CD4-positive, alpha-beta T cell (primary cell): Measurements from ENCODE around the gene CLCA2. TPM values are rescaled to one million over a fixed set of nuclear protein-coding genes. Genes with fewer than 3 reads are reported as not detected.
A peak's percentile ranks its signal among the peaks of the same experiment; 100 is the strongest.

ENCODE experiments used
- ATAC-seq: fragments of 200-7000 bp; cut with Tn5 transposase; one replicate; pipeline ENCODE4 v1.10.0; 2022; ENCODE audit warnings: mild to moderate bottlenecking; ENCODE audit not compliant: poor library complexity
- CTCF ChIA-PET: fragments of 350-600 bp; sonication (Branson Sonifier 250); formaldehyde crosslinking; loops from one replicate; lab custom pipeline; 2021; ENCODE audit warnings: antibody characterized with exemption, inconsistent platforms; lab: Charles Lee
- POLR2A ChIA-PET: fragments of 350-600 bp; sonication (Branson Sonifier 250); formaldehyde crosslinking; loops from one replicate; lab custom pipeline; 2021; ENCODE audit warnings: antibody characterized with exemption, inconsistent platforms; lab: Charles Lee
- DNase-seq, 14 experiments: peaks; one replicate each; pipeline ENCODE4 v3.0.0-alpha.2; 2013 to 2020; ENCODE audit warnings: mixed read lengths in 2 of 14
- H3K27ac ChIP-seq, 2 donors: one replicate each; pipeline versions ENCODE4 v1.5.1 to v1.7.0; 2013; ENCODE audit warnings: low read length in 2 of 2, low read depth in 1 of 2, mild to moderate bottlenecking in 1 of 2
- H3K27me3 ChIP-seq, 2 experiments: 1 replicate in 1 of 2; 2 replicates in 1 of 2; pipeline versions ENCODE4 v1.6.1 to v1.7.0; 2013; ENCODE audit warnings: low read length in 2 of 2, control low read depth in 1 of 2, mild to moderate bottlenecking in 1 of 2, moderate library complexity in 1 of 2; ENCODE audit not compliant: insufficient read depth in 2 of 2, control insufficient read depth in 1 of 2
- H3K36me3 ChIP-seq: one replicate; pipeline ENCODE4 v1.6.1; 2013; ENCODE audit warnings: low read length, control low read depth; ENCODE audit not compliant: insufficient read depth
- H3K4me1 ChIP-seq: one replicate; pipeline ENCODE4 v1.6.1; 2013; ENCODE audit warnings: low read length, control low read depth; ENCODE audit not compliant: insufficient read depth
- H3K4me3 ChIP-seq: one replicate; pipeline ENCODE4 v1.5.1; 2013; ENCODE audit warnings: mild to moderate bottlenecking, low read length, moderate library complexity
- H3K9me3 ChIP-seq, 2 experiments: 1 replicate in 1 of 2; 2 replicates in 1 of 2; pipeline versions ENCODE4 v1.6.1 to v1.7.0; 2013; ENCODE audit warnings: low read length in 2 of 2, mild to moderate bottlenecking in 2 of 2, control low read depth in 1 of 2, moderate library complexity in 1 of 2; ENCODE audit not compliant: control insufficient read depth in 1 of 2, insufficient read depth in 1 of 2
- H3K27ac Mint-ChIP-seq: one replicate; pipeline ENCODE4 v1.8.0; 2020; ENCODE audit warnings: mixed read lengths
- H3K27me3 Mint-ChIP-seq: one replicate; pipeline ENCODE4 v1.8.0; 2021; ENCODE audit warnings: mixed read lengths
- H3K36me3 Mint-ChIP-seq: one replicate; pipeline ENCODE4 v1.8.0; 2021; ENCODE audit warnings: low read depth, mixed read lengths
- H3K4me1 Mint-ChIP-seq: one replicate; pipeline ENCODE4 v1.8.0; 2021; ENCODE audit warnings: low read depth, mixed read lengths
- H3K4me3 Mint-ChIP-seq: one replicate; pipeline ENCODE4 v1.8.0; 2020; ENCODE audit warnings: mild to moderate bottlenecking, mixed read lengths
- H3K9me3 Mint-ChIP-seq: one replicate; pipeline ENCODE4 v1.8.0; 2020; ENCODE audit warnings: mixed read lengths
- CTCF ChIP-seq: fragments of 200-600 bp; IDR thresholded peaks from one replicate; pipeline ENCODE4 v1.8.0; 2022; ENCODE audit warnings: antibody characterized with exemption, mild to moderate bottlenecking
- intact Hi-C, 2 experiments: fragments of 100-400 bp; cut with DNase I in 1 of 2; cut with micrococcal nuclease in 1 of 2; formaldehyde crosslinking; loops; one replicate each; pipeline versions ENCODE4 v1.15.1 to v1.9.0; 2023 to 2025; cut with DNase I, micrococcal nuclease
- total RNA-seq, 174 experiments: library from RNA in 2 of 174; stranded (reverse) in 2 of 174; gene quantifications; one replicate each; pipeline ENCODE4 v1.2.3 and lab custom pipeline; 2021 to 2026

CLCA2 gene
- total RNA-seq, 2 experiments from 2014 or later = not detected

- H3K27me3 Mint-ChIP-seq = peaks cover 2% of the 10 kb centered on the region
- TF ChIP-seq CTCF = no peak
- H3K9me3 Mint-ChIP-seq = no peaks in the 10 kb centered on the region
- intact Hi-C loops = no loop called here
- ChIA-PET CTCF (no interaction called here), POLR2A (interaction anchor here (0.7 kb wide), 1 partner anchor 123 kb away, joined by 4 read pairs; no protein-coding TSS in a partner anchor)
- Histone ChIP-seq H3K27me3 (no peaks in the 10 kb centered on the region), H3K4me3 (no peak overlapping the region), H3K27ac (no peak overlapping the region), H3K36me3 (no peaks in the 10 kb centered on the region), H3K4me1 (no peaks in the 10 kb centered on the region), H3K9me3 (no peaks in the 10 kb centered on the region)
- ATAC-seq (no peak), DNase-seq (no peak)
- no peaks in the 10 kb centered on the region for H3K4me1 Mint-ChIP-seq
- no peak overlapping the region for H3K27ac Mint-ChIP-seq
- H3K36me3 Mint-ChIP-seq = no peaks in the 10 kb centered on the region
- no peak overlapping the region for H3K4me3 Mint-ChIP-seq
Observed at GRCh38 chr1:86491171-86491950, 67.4 kb downstream of the CLCA2 start.

GRCh38 chr1:86498281-86498680, 74.3 kb downstream of the CLCA2 start:
- ChIA-PET POLR2A (no interaction called here), CTCF (no interaction called here)
- H3K36me3 ChIP-seq = no peaks in the 10 kb centered on the region
- no peaks in the 10 kb centered on the region for H3K9me3 Mint-ChIP-seq
- H3K27me3 Mint-ChIP-seq = peaks cover 19% of the 10 kb centered on the region
- ATAC-seq (no peak), DNase-seq (no peak)
- intact Hi-C loops = loop anchor here in 1 of 2 experiments (5.0 kb wide), 1 partner anchor 584 kb away; no protein-coding TSS in a partner anchor
- H3K4me3 ChIP-seq = no peak overlapping the region
- H3K4me1 ChIP-seq = no peaks in the 10 kb centered on the region
- H3K27me3 ChIP-seq = peaks cover 0 to 3% of the 10 kb centered on the region in 2 experiments
- no peak overlapping the region for H3K27ac ChIP-seq
- H3K36me3 Mint-ChIP-seq = no peaks in the 10 kb centered on the region
- H3K9me3 ChIP-seq = no peaks in the 10 kb centered on the region
- no peak overlapping the region for H3K27ac Mint-ChIP-seq
- no peak for TF ChIP-seq CTCF
- peaks cover 11% of the 10 kb centered on the region for H3K4me1 Mint-ChIP-seq
- no peak overlapping the region for H3K4me3 Mint-ChIP-seq

- peak in 3 of 14 experiments; percentile 55 to 79 (median 57) for DNase-seq
- H3K4me1 Mint-ChIP-seq = peaks cover 17% of the 10 kb centered on the region
- ChIA-PET CTCF (interaction anchor here (0.7 to 1.3 kb wide), 8 partner anchors 25 to 583 kb away, joined by 3 to 4 read pairs (median 3); partner anchors contain the start of gene ODF2L), POLR2A (interaction anchor here (1.1 kb wide), 1 partner anchor 104 kb away, joined by 5 read pairs; the partner anchor contains the start of gene ODF2L)
- TF ChIP-seq CTCF = peak; percentile 100
- no peaks in the 10 kb centered on the region for H3K9me3 ChIP-seq
- peak; percentile 61 for ATAC-seq
- no peak overlapping the region for H3K27ac ChIP-seq
- no peak overlapping the region for H3K4me3 Mint-ChIP-seq
- no peaks in the 10 kb centered on the region for H3K9me3 Mint-ChIP-seq
- H3K36me3 Mint-ChIP-seq = no peaks in the 10 kb centered on the region
- no peak overlapping the region for H3K27ac Mint-ChIP-seq
- no peak overlapping the region for H3K4me3 ChIP-seq
- no peaks in the 10 kb centered on the region for H3K36me3 ChIP-seq
- peaks cover 7% of the 10 kb centered on the region for H3K4me1 ChIP-seq
- peaks cover 23% of the 10 kb centered on the region for H3K27me3 Mint-ChIP-seq
- H3K27me3 ChIP-seq = peaks cover 0 to 3% of the 10 kb centered on the region in 2 experiments
- intact Hi-C loops = loop anchor here (2.0 to 10.0 kb wide), 5 partner anchors 78 to 582 kb away; partner anchors contain the start of genes CLCA2 (in 1 of the 2) and SH3GLB1 (in 1 of the 2)
Observed at GRCh38 chr1:86499987-86500593, 76.1 kb downstream of the CLCA2 start.
